Hepatocyte (in vitro differentiated cells): ENCODE data around the gene PCGF3. TPM values are rescaled to one million over a fixed set of nuclear protein-coding genes. Genes with fewer than 3 reads are reported as not detected.

Source experiments
- DNase-seq: peaks from one replicate; pipeline ENCODE4 v3.0.0-alpha.2; 2016; ENCODE audit warnings: low spot score
- H2AFZ ChIP-seq: fragments of 200-600 bp; sonication (generic); 2 replicates; pipeline ENCODE4 v1.6.0; 2016; ENCODE audit warnings: antibody characterized with exemption, mild to moderate bottlenecking
- H3K27ac ChIP-seq: fragments of 200-600 bp; sonication (generic); 2 replicates; pipeline ENCODE4 v1.5.1; 2016; ENCODE audit warnings: mild to moderate bottlenecking
- H3K27me3 ChIP-seq: fragments of 200-600 bp; sonication (generic); 2 replicates; pipeline ENCODE4 v1.6.1; 2016
- H3K36me3 ChIP-seq: fragments of 200-600 bp; sonication (generic); replicated peaks from 2 replicates; pipeline ENCODE4 v1.5.1; 2016; ENCODE audit warnings: low read depth; ENCODE audit not compliant: insufficient read depth
- H3K4me1 ChIP-seq: fragments of 200-600 bp; sonication (generic); 2 replicates; pipeline ENCODE4 v1.5.1; 2016; ENCODE audit warnings: mild to moderate bottlenecking, moderate library complexity; ENCODE audit not compliant: insufficient read depth
- H3K4me2 ChIP-seq: fragments of 200-600 bp; sonication (generic); 2 replicates; pipeline ENCODE4 v1.6.0; 2016
- H3K4me3 ChIP-seq: fragments of 200-600 bp; sonication (generic); 2 replicates; pipeline ENCODE4 v1.5.1; 2016; ENCODE audit warnings: mild to moderate bottlenecking
- H3K79me2 ChIP-seq: fragments of 200-600 bp; sonication (generic); 2 replicates; pipeline ENCODE4 v1.6.0; 2017; ENCODE audit warnings: mild to moderate bottlenecking
- H3K9me2 ChIP-seq: fragments of 200-600 bp; sonication (generic); replicated peaks from 2 replicates; pipeline ENCODE4 v1.6.0; 2017; ENCODE audit warnings: mild to moderate bottlenecking; ENCODE audit not compliant: insufficient read depth
- H3K9me3 ChIP-seq: fragments of 200-600 bp; sonication (generic); 2 replicates; pipeline ENCODE4 v1.5.1; 2016; ENCODE audit warnings: low read depth, mild to moderate bottlenecking
- H4K20me1 ChIP-seq: fragments of 200-600 bp; sonication (generic); 2 replicates; pipeline ENCODE4 v1.6.0; 2016; ENCODE audit warnings: mild to moderate bottlenecking; ENCODE audit not compliant: insufficient read depth, poor library complexity, severe bottlenecking
- CTCF ChIP-seq: fragments of 200-600 bp; sonication (generic); IDR thresholded peaks from 2 replicates; pipeline ENCODE4 v1.5.1; 2016; ENCODE audit warnings: antibody characterized with exemption, mild to moderate bottlenecking; ENCODE audit not compliant: poor library complexity
- EZH2 ChIP-seq: fragments of 200-600 bp; sonication (generic); IDR thresholded peaks from 2 replicates; pipeline ENCODE4 v1.6.1; 2016; ENCODE audit warnings: antibody characterized with exemption, mild to moderate bottlenecking, borderline replicate concordance
- EZH2phosphoT487 ChIP-seq: fragments of 200-600 bp; sonication (generic); IDR thresholded peaks from one replicate; pipeline ENCODE4 v1.6.1; 2018; ENCODE audit warnings: antibody characterized with exemption, mild to moderate bottlenecking, low read depth, moderate library complexity; ENCODE audit not compliant: unreplicated experiment, severe bottlenecking
- WGBS: methylation state at CpG from one replicate; pipeline ENCODE4 v1.1.6; 2016; ENCODE audit warnings: low lambda C conversion rate; ENCODE audit errors: missing lambda C conversion rate; 5-methylcytosine and 5-hydroxymethylcytosine counted together
- polyA plus RNA-seq: library from polyadenylated mRNA; unstranded; fragments of >200 nt; fragmentation: Nextera tagmentation; extraction: Ambion mirVana; gene quantifications from 2 replicates; pipeline ENCODE4 v1.2.1, GENCODE V29; 2016
- total RNA-seq: library from RNA; depleted of rRNA; stranded (reverse); fragments of >200 nt; gene quantifications from 2 replicates; pipeline ENCODE4 v1.2.3, GENCODE V29; 2014

PCGF3 gene
- total and polyA plus RNA-seq, 2 experiments from 2014 or later = 21.8 to 43.5 TPM

GRCh38 chr4:768076-768475, 62.4 kb downstream of the PCGF3 start:
- Histone ChIP-seq H3K4me1 (peaks cover 5% of the 10 kb centered on the region), H3K27me3 (no peaks in the 10 kb centered on the region), H3K36me3 (no peaks in the 10 kb centered on the region), H3K79me2 (peaks cover 53% of the 10 kb centered on the region), H2AFZ (no peak overlapping the region), H3K4me3 (no peak overlapping the region), H3K4me2 (no peak overlapping the region), H4K20me1 (peaks cover 78% of the 10 kb centered on the region), H3K9me2 (no peaks in the 10 kb centered on the region), H3K27ac (no peak overlapping the region), H3K9me3 (no peaks in the 10 kb centered on the region)
- no peak for DNase-seq
- WGBS = 92% methylated on average over 15 of the region's 15 CpGs
- no peak for TF ChIP-seq CTCF
- TF ChIP-seq EZH2phosphoT487 = no peak
- no peak for TF ChIP-seq EZH2

- WGBS = 95% methylated on average over 12 of the region's 12 CpGs
- no peak overlapping the region for H3K4me3 ChIP-seq
- H3K4me1 ChIP-seq = peaks cover 5% of the 10 kb centered on the region
- H2AFZ ChIP-seq = no peak overlapping the region
- H4K20me1 ChIP-seq = peaks cover 88% of the 10 kb centered on the region
- no peak overlapping the region for H3K4me2 ChIP-seq
- H3K9me2 ChIP-seq = no peaks in the 10 kb centered on the region
- H3K27ac ChIP-seq = no peak overlapping the region
- H3K9me3 ChIP-seq = no peaks in the 10 kb centered on the region
- peaks cover 62% of the 10 kb centered on the region for H3K79me2 ChIP-seq
- no peak for DNase-seq
- TF ChIP-seq EZH2 = no peak
- no peak for TF ChIP-seq EZH2phosphoT487
- no peak for TF ChIP-seq CTCF
- no peaks in the 10 kb centered on the region for H3K36me3 ChIP-seq
- no peaks in the 10 kb centered on the region for H3K27me3 ChIP-seq
Measured at GRCh38 chr4:768995-769394, 63.4 kb downstream of the PCGF3 start.

GRCh38 chr4:769511-769910, 63.9 kb downstream of the PCGF3 start:
- Histone ChIP-seq H4K20me1 (peaks cover 93% of the 10 kb centered on the region), H3K27ac (no peak overlapping the region), H3K4me1 (peaks cover 5% of the 10 kb centered on the region), H3K36me3 (no peaks in the 10 kb centered on the region), H3K9me2 (no peaks in the 10 kb centered on the region), H3K79me2 (peaks cover 68% of the 10 kb centered on the region), H3K4me3 (no peak overlapping the region), H3K27me3 (no peaks in the 10 kb centered on the region), H3K4me2 (no peak overlapping the region), H2AFZ (no peak overlapping the region), H3K9me3 (no peaks in the 10 kb centered on the region)
- 96% methylated on average over 19 of the region's 19 CpGs for WGBS
- DNase-seq = no peak
- TF ChIP-seq EZH2phosphoT487 (no peak), EZH2 (no peak), CTCF (no peak)

- no peak for DNase-seq
- no peaks in the 10 kb centered on the region for H3K27me3 ChIP-seq
- peaks cover 5% of the 10 kb centered on the region for H3K4me1 ChIP-seq
- no peak overlapping the region for H3K27ac ChIP-seq
- H3K9me3 ChIP-seq = no peaks in the 10 kb centered on the region
- WGBS = 95% methylated on average over 5 of the region's 5 CpGs
- TF ChIP-seq EZH2phosphoT487 (no peak), CTCF (no peak), EZH2 (no peak)
- no peaks in the 10 kb centered on the region for H3K9me2 ChIP-seq
- H3K4me2 ChIP-seq = no peak overlapping the region
- H3K79me2 ChIP-seq = peaks cover 73% of the 10 kb centered on the region
- H3K36me3 ChIP-seq = no peaks in the 10 kb centered on the region
- no peak overlapping the region for H2AFZ ChIP-seq
- peaks cover 95% of the 10 kb centered on the region for H4K20me1 ChIP-seq
- no peak overlapping the region for H3K4me3 ChIP-seq
Measured at GRCh38 chr4:770022-770421, 64.4 kb downstream of the PCGF3 start.
